Gastrocnemius medialis (tissue), 4 donors: ENCODE measurements around the gene PLCG2.

Experiments used
- CTCF ChIP-seq, 5 experiments: fragments of 450-650 bp in 3 of 5; fragments of 200-600 bp in 2 of 5; sonication (generic) in 2 of 5; IDR thresholded peaks in 4 of 5; conservative IDR thresholded peaks in 1 of 5; 1 replicate in 4 of 5; 2 replicates in 1 of 5; pipeline ENCODE4 v1.5.1; 2016 to 2019; ENCODE audit warnings: antibody characterized with exemption in 5 of 5, mild to moderate bottlenecking in 3 of 5, moderate library complexity in 3 of 5
- POLR2A ChIP-seq, 2 donors: fragments of 450-650 bp; IDR thresholded peaks; one replicate each; pipeline ENCODE4 v1.6.1; 2017; ENCODE audit warnings: antibody characterized with exemption in 2 of 2, mild to moderate bottlenecking in 2 of 2, moderate library complexity in 2 of 2

GRCh38 chr16:81837312-81837751 lies 58.2 kb downstream of the PLCG2 start:
- TF ChIP-seq CTCF (IDR thresholded peaks at IDR 0.05 in 4 of 5, conservative IDR thresholded peaks at IDR 0.05 in 1 of 5) (no peak), POLR2A (IDR thresholded peaks at IDR 0.05) (no peak)
